Keratinocyte (primary cell): ENCODE results near the gene P2RX2. TPM values are rescaled to one million over a fixed set of nuclear protein-coding genes. Genes with fewer than 3 reads are reported as not detected.

Experiments used
- DNase-seq: peaks from one replicate; pipeline ENCODE4 v3.0.0-alpha.2; 2011; ENCODE audit warnings: low read depth, missing footprints, low spot score
- FAIRE-seq: peaks from 2 replicates; lab custom pipeline; 2011; peaks lifted over from hg19 to GRCh38; lab: Jason Lieb, UNC
- H2AFZ ChIP-seq: 2 replicates; pipeline ENCODE4 v1.6.0; 2012; ENCODE audit warnings: low read length, control low read depth, inconsistent platforms; ENCODE audit not compliant: control insufficient read depth
- H3K27ac ChIP-seq: 2 replicates; pipeline ENCODE4 v1.5.1; 2011; ENCODE audit warnings: low read length; ENCODE audit not compliant: control insufficient read depth, insufficient read depth
- H3K27me3 ChIP-seq: 3 replicates; pipeline ENCODE4 v1.6.0; 2011; ENCODE audit warnings: low read length; ENCODE audit not compliant: control insufficient read depth, insufficient read depth; ENCODE audit errors: extremely low read depth
- H3K36me3 ChIP-seq, 2 experiments: 2 replicates in 1 of 2; 3 replicates in 1 of 2; pipeline ENCODE4 v1.5.1; 2011; ENCODE audit warnings: low read length in 2 of 2, mild to moderate bottlenecking in 1 of 2; ENCODE audit not compliant: control insufficient read depth in 2 of 2, insufficient read depth in 2 of 2; ENCODE audit errors: extremely low read depth in 1 of 2
- H3K4me1 ChIP-seq: 3 replicates; pipeline ENCODE4 v1.5.1; 2011; ENCODE audit warnings: low read length; ENCODE audit not compliant: control insufficient read depth, insufficient read depth; ENCODE audit errors: extremely low read depth
- H3K4me2 ChIP-seq: 3 replicates; pipeline ENCODE4 v1.6.0; 2011; ENCODE audit warnings: low read depth, low read length; ENCODE audit not compliant: control insufficient read depth, insufficient read depth; ENCODE audit errors: extremely low read depth
- H3K4me3 ChIP-seq, 3 experiments: fragments of 200-600 bp in 1 of 3; sonication (generic) in 1 of 3; 2 replicates in 2 of 3; 3 replicates in 1 of 3; pipeline ENCODE4 v1.5.1; 2011 to 2016; ENCODE audit warnings: low read length in 3 of 3, mild to moderate bottlenecking in 3 of 3, control low read depth in 2 of 3, inconsistent platforms in 1 of 3, low read depth in 1 of 3, mixed read lengths in 1 of 3, mixed run types in 1 of 3, moderate library complexity in 1 of 3; ENCODE audit not compliant: control insufficient read depth in 2 of 3, insufficient read depth in 2 of 3; ENCODE audit errors: extremely low read depth in 1 of 3
- H3K79me2 ChIP-seq: 2 replicates; pipeline ENCODE4 v1.6.0; 2012; ENCODE audit warnings: low read length; ENCODE audit not compliant: control insufficient read depth, insufficient read depth
- H3K9ac ChIP-seq: 3 replicates; pipeline ENCODE4 v1.6.0; 2011; ENCODE audit warnings: low read length; ENCODE audit not compliant: control insufficient read depth, insufficient read depth; ENCODE audit errors: extremely low read depth
- H3K9me1 ChIP-seq: 3 replicates; pipeline ENCODE4 v1.6.0; 2011; ENCODE audit warnings: low read length; ENCODE audit not compliant: control insufficient read depth, insufficient read depth; ENCODE audit errors: extremely low read depth
- H3K9me3 ChIP-seq: 2 replicates; pipeline ENCODE4 v1.5.1; 2012; ENCODE audit warnings: low read depth, low read length; ENCODE audit not compliant: control insufficient read depth
- H4K20me1 ChIP-seq: 3 replicates; pipeline ENCODE4 v1.6.0; 2011; ENCODE audit warnings: low read length; ENCODE audit not compliant: control insufficient read depth, insufficient read depth; ENCODE audit errors: extremely low read depth
- CTCF ChIP-seq, 3 experiments: IDR thresholded peaks in 1 of 3; conservative IDR thresholded peaks in 1 of 3; optimal IDR thresholded peaks in 1 of 3; 2 replicates in 2 of 3; 3 replicates in 1 of 3; pipeline versions ENCODE3 to v1.5.1; 2011; ENCODE audit warnings: low read length in 3 of 3, mild to moderate bottlenecking in 3 of 3, moderate library complexity in 2 of 3, control low read depth in 1 of 3, inconsistent platforms in 1 of 3; ENCODE audit not compliant: insufficient read depth in 2 of 3; ENCODE audit errors: extremely low read depth in 1 of 3
- EZH2 ChIP-seq: IDR thresholded peaks from one replicate; pipeline ENCODE4 v1.6.1; 2012; ENCODE audit warnings: inconsistent platforms, mild to moderate bottlenecking, low read length, moderate library complexity
- dilution Hi-C: fragments of 300-500 bp; cut with MboI; formaldehyde crosslinking; loops from one replicate; pipeline ENCODE4 v1.7.0; 2020; ENCODE audit warnings: low sequenced_read_pairs; ENCODE audit not compliant: extremely low pct_ligation_motif_present
- polyA plus RNA-seq, 5 experiments: library from polyadenylated mRNA; depleted of rRNA in 3 of 5; stranded (reverse) in 3 of 5; stranded (forward) in 1 of 5; unstranded in 1 of 5; fragments of >200 nt; gene quantifications; 1 replicate in 1 of 5; 2 replicates in 3 of 5; 3 replicates in 1 of 5; pipeline versions ENCODE4 v1.2.1 to v1.2.3, GENCODE V29; 2011 to 2012; ENCODE audit warnings: missing spikeins in 2 of 5, low read depth in 1 of 5, low replicate concordance in 1 of 5

Gene P2RX2
- polyA plus RNA-seq, 1 donor (not counting 4 experiments of a cell fraction or from before 2014, with no cell fraction given), result not detected

GRCh38 chr12:132583736-132584135 is 34.8 kb upstream of the P2RX2 start:
- DNase-seq (no peak), FAIRE-seq (no peak)
- Histone ChIP-seq H3K9ac (no peak overlapping the region), H3K9me3 (no peaks in the 10 kb centered on the region), H4K20me1 (no peaks in the 10 kb centered on the region), H2AFZ (no peak overlapping the region), H3K36me3 (peaks cover 0 to 6% of the 10 kb centered on the region in 2 experiments), H3K4me1 (no peaks in the 10 kb centered on the region), H3K79me2 (no peaks in the 10 kb centered on the region), H3K4me3 (no peak overlapping the region), H3K9me1 (no peaks in the 10 kb centered on the region), H3K4me2 (no peak overlapping the region), H3K27ac (no peak overlapping the region), H3K27me3 (peaks cover 3% of the 10 kb centered on the region)
- dilution Hi-C loops, result no loop called here
- TF ChIP-seq CTCF (optimal IDR thresholded peaks at IDR 0.05 in 1 of 3, IDR thresholded peaks at IDR 0.05 in 1 of 3, conservative IDR thresholded peaks at IDR 0.05 in 1 of 3; ENCODE audit: extremely low read depth in 1 of 3, insufficient read depth in 2 of 3, low read length in 3 of 3) (no peak), EZH2 (no peak)

- no peak for FAIRE-seq
- peaks cover 0 to 6% of the 10 kb centered on the region in 2 experiments for H3K36me3 ChIP-seq
- no peak overlapping the region for H3K27ac ChIP-seq
- no peaks in the 10 kb centered on the region for H4K20me1 ChIP-seq
- TF ChIP-seq EZH2, result no peak
- no peak for TF ChIP-seq CTCF (optimal IDR thresholded peaks at IDR 0.05 in 1 of 3, IDR thresholded peaks at IDR 0.05 in 1 of 3, conservative IDR thresholded peaks at IDR 0.05 in 1 of 3; ENCODE audit: extremely low read depth in 1 of 3, insufficient read depth in 2 of 3, low read length in 3 of 3)
- no peak for DNase-seq
- no peak overlapping the region for H3K9ac ChIP-seq
- no peaks in the 10 kb centered on the region for H3K4me1 ChIP-seq
- H3K4me2 ChIP-seq, result no peak overlapping the region
- peaks cover 5% of the 10 kb centered on the region for H3K27me3 ChIP-seq
- H3K9me3 ChIP-seq, result no peaks in the 10 kb centered on the region
- no peak overlapping the region for H2AFZ ChIP-seq
- H3K4me3 ChIP-seq, result no peak overlapping the region
- dilution Hi-C loops, result no loop called here
- H3K79me2 ChIP-seq, result no peaks in the 10 kb centered on the region
- H3K9me1 ChIP-seq, result no peaks in the 10 kb centered on the region
Measured at GRCh38 chr12:132584429-132584828, 34.1 kb upstream of the P2RX2 start.
